DOHH2 (cell line): ENCODE measurements around the gene NDUFAF2.

Source experiments
- H3F3A ChIP-seq: fragments of 200-600 bp; sonication (generic), shearing (Covaris generic); 2 replicates; pipeline ENCODE4 v1.6.0; 2016; ENCODE audit warnings: antibody characterized with exemption, mild to moderate bottlenecking; ENCODE audit not compliant: control insufficient read depth, insufficient read depth
- H3K27ac ChIP-seq: fragments of 200-600 bp; sonication (generic); 2 replicates; pipeline ENCODE4 v1.5.1; 2014; ENCODE audit warnings: low read depth, mild to moderate bottlenecking, low read length, moderate library complexity
- H3K27me3 ChIP-seq: fragments of 200-600 bp; sonication (generic); 2 replicates; pipeline ENCODE4 v1.6.1; 2014; ENCODE audit warnings: mild to moderate bottlenecking, low read length, mixed read lengths; ENCODE audit not compliant: control insufficient read depth
- H3K36me3 ChIP-seq: fragments of 200-600 bp; sonication (generic); 2 replicates; pipeline ENCODE4 v1.6.1; 2014; ENCODE audit warnings: mild to moderate bottlenecking, low read length, moderate library complexity, mixed read lengths; ENCODE audit not compliant: control insufficient read depth
- H3K4me1 ChIP-seq: fragments of 200-600 bp; sonication (generic); 2 replicates; pipeline ENCODE4 v1.6.1; 2014; ENCODE audit warnings: mild to moderate bottlenecking, low read length, mixed read lengths; ENCODE audit not compliant: control insufficient read depth
- H3K4me2 ChIP-seq: fragments of 200-600 bp; sonication (generic); 2 replicates; pipeline ENCODE4 v1.6.0; 2014; ENCODE audit warnings: mild to moderate bottlenecking, low read length, moderate library complexity
- H3K4me3 ChIP-seq: fragments of 200-600 bp; sonication (generic); 2 replicates; pipeline ENCODE4 v1.5.1; 2014; ENCODE audit warnings: mild to moderate bottlenecking, low read length, mixed read lengths
- H3K79me2 ChIP-seq: fragments of 200-600 bp; sonication (generic); 2 replicates; pipeline ENCODE4 v1.6.1; 2014; ENCODE audit warnings: mild to moderate bottlenecking, low read length, mixed read lengths; ENCODE audit not compliant: control insufficient read depth
- H3K9me2 ChIP-seq: fragments of 200-600 bp; sonication (generic); replicated peaks from 2 replicates; pipeline ENCODE4 v1.6.1; 2014; ENCODE audit warnings: mild to moderate bottlenecking, low read length, mixed read lengths; ENCODE audit not compliant: control insufficient read depth
- H3K9me3 ChIP-seq: fragments of 200-600 bp; sonication (generic); 2 replicates; pipeline ENCODE4 v1.6.1; 2014; ENCODE audit warnings: antibody characterized with exemption, low read length, mixed read lengths; ENCODE audit not compliant: control insufficient read depth, insufficient read depth
- H4K20me1 ChIP-seq: fragments of 200-600 bp; sonication (generic); 2 replicates; pipeline ENCODE4 v1.6.0; 2014; ENCODE audit warnings: low read depth, mild to moderate bottlenecking, antibody characterized with exemption, low read length, moderate library complexity; ENCODE audit not compliant: control insufficient read depth, insufficient read depth
- CTCF ChIP-seq: fragments of 200-600 bp; sonication (generic); IDR thresholded peaks from one replicate; pipeline ENCODE4 v1.5.1; 2014; ENCODE audit warnings: antibody characterized with exemption, mild to moderate bottlenecking, low read depth, low read length; ENCODE audit not compliant: poor library complexity, severe bottlenecking
- EZH2phosphoT487 ChIP-seq: fragments of 200-600 bp; sonication (generic); IDR thresholded peaks from 2 replicates; pipeline ENCODE4 v1.6.1; 2017; ENCODE audit warnings: borderline replicate concordance, mild to moderate bottlenecking, antibody characterized with exemption, low read length, moderate library complexity, mixed read lengths

NDUFAF2 gene

GRCh38 chr5:61139094-61139873 is 194.3 kb downstream of the NDUFAF2 start:
- Histone ChIP-seq H3K79me2 (no peaks in the 10 kb centered on the region), H4K20me1 (no peaks in the 10 kb centered on the region)

GRCh38 chr5:61139931-61140330 is 194.9 kb downstream of the NDUFAF2 start:
- no peaks in the 10 kb centered on the region for H3K9me2 ChIP-seq
- no peaks in the 10 kb centered on the region for H3F3A ChIP-seq
- H3K27ac ChIP-seq = no peak overlapping the region
- TF ChIP-seq EZH2phosphoT487 (no peak), CTCF (no peak)
- H3K4me2 ChIP-seq = no peak overlapping the region
- H3K27me3 ChIP-seq = no peaks in the 10 kb centered on the region
- H4K20me1 ChIP-seq = no peaks in the 10 kb centered on the region
- H3K9me3 ChIP-seq = no peaks in the 10 kb centered on the region
- H3K4me3 ChIP-seq = no peak overlapping the region
- H3K4me1 ChIP-seq = no peaks in the 10 kb centered on the region
- no peaks in the 10 kb centered on the region for H3K36me3 ChIP-seq
- no peaks in the 10 kb centered on the region for H3K79me2 ChIP-seq

More at GRCh38 chr5:61139094-61139873, 194.3 kb downstream of the NDUFAF2 start:
- Histone ChIP-seq H3K4me1 (no peaks in the 10 kb centered on the region), H3K36me3 (no peaks in the 10 kb centered on the region), H3K4me3 (no peak overlapping the region), H3K9me2 (no peaks in the 10 kb centered on the region), H3F3A (no peaks in the 10 kb centered on the region), H3K27ac (no peak overlapping the region), H3K9me3 (no peaks in the 10 kb centered on the region), H3K4me2 (no peak overlapping the region), H3K27me3 (no peaks in the 10 kb centered on the region)
- TF ChIP-seq EZH2phosphoT487 (no peak), CTCF (no peak)

GRCh38 chr5:61141801-61142200 is 196.8 kb downstream of the NDUFAF2 start:
- H3K79me2 ChIP-seq = no peaks in the 10 kb centered on the region
- TF ChIP-seq EZH2phosphoT487 (no peak), CTCF (no peak)
- no peaks in the 10 kb centered on the region for H3K4me1 ChIP-seq
- H4K20me1 ChIP-seq = no peaks in the 10 kb centered on the region
- H3K27ac ChIP-seq = no peak overlapping the region
- no peaks in the 10 kb centered on the region for H3K27me3 ChIP-seq
- no peaks in the 10 kb centered on the region for H3F3A ChIP-seq
- H3K4me2 ChIP-seq = no peak overlapping the region
- H3K36me3 ChIP-seq = no peaks in the 10 kb centered on the region
- H3K9me3 ChIP-seq = no peaks in the 10 kb centered on the region
- H3K9me2 ChIP-seq = no peaks in the 10 kb centered on the region
- no peak overlapping the region for H3K4me3 ChIP-seq
